Colonic mucosa (tissue), 4 donors: Measurements from ENCODE around the gene AKAP9. TPM values are rescaled to one million over a fixed set of nuclear protein-coding genes. Genes with fewer than 3 reads are reported as not detected.

Source experiments
- DNase-seq: peaks from one replicate; pipeline ENCODE4 v3.0.0-alpha.2; 2020
- H3K27ac ChIP-seq: fragments of 200-600 bp; one replicate; pipeline ENCODE4 v1.8.0; 2021
- H3K27me3 ChIP-seq: fragments of 200-600 bp; one replicate; pipeline ENCODE4 v1.8.0; 2021
- H3K36me3 ChIP-seq: fragments of 200-600 bp; one replicate; pipeline ENCODE4 v1.8.0; 2021
- H3K4me1 ChIP-seq: fragments of 200-600 bp; one replicate; pipeline ENCODE4 v1.8.0; 2021; ENCODE audit warnings: mild to moderate bottlenecking
- H3K4me3 ChIP-seq: fragments of 200-600 bp; one replicate; pipeline ENCODE4 v1.8.0; 2021
- H3K9ac ChIP-seq, 2 donors: one replicate each; pipeline ENCODE4 v1.7.0; 2013; ENCODE audit warnings: control low read depth in 2 of 2, low read depth in 2 of 2, low read length in 2 of 2
- H3K9me3 ChIP-seq: fragments of 200-600 bp; one replicate; pipeline ENCODE4 v1.8.0; 2021
- CTCF ChIP-seq: fragments of 200-600 bp; IDR thresholded peaks from one replicate; pipeline ENCODE4 v1.8.0; 2022; ENCODE audit warnings: antibody characterized with exemption, mild to moderate bottlenecking
- intact Hi-C: fragments of 100-400 bp; cut with DNase I; formaldehyde crosslinking; loops from one replicate; pipeline ENCODE4 v1.14.1; 2022
- total RNA-seq, 2 donors: library from RNA; stranded (reverse); fragmentation: NEBNext Ultra II Directional in 1 of 2; extraction: Animal tissue kit (Norgen Biotek cat#: 25700) in 1 of 2; gene quantifications; one replicate each; pipeline ENCODE4 v1.2.1, GENCODE V29; 2021
- donor health status: healthy.
- donor health status: DM: no; HTN: no; CAD: no.
- donor health status: DM: no; HTN: no; CAD: no.

The AKAP9 gene
- total RNA-seq, 2 donors from 2014 or later, result 97.7 to 140 TPM

- Histone ChIP-seq H3K9me3 (no peaks in the 10 kb centered on the region), H3K36me3 (no peaks in the 10 kb centered on the region), H3K27me3 (no peaks in the 10 kb centered on the region), H3K27ac (no peak overlapping the region), H3K4me1 (no peaks in the 10 kb centered on the region), H3K4me3 (no peak overlapping the region), H3K9ac (no peak overlapping the region)
- DNase-seq, result no peak
- no peak for TF ChIP-seq CTCF
- intact Hi-C loops, result no loop called here
These were observed 209.1 kb downstream of the AKAP9 start for GRCh38 chr7:92149736-92150239.

GRCh38 chr7:92150450-92151017, 209.9 kb downstream of the AKAP9 start:
- H3K4me3 ChIP-seq, result no peak overlapping the region
- no peaks in the 10 kb centered on the region for H3K36me3 ChIP-seq
- DNase-seq, result no peak
- no peak for TF ChIP-seq CTCF
- H3K9ac ChIP-seq, result no peak overlapping the region
- H3K27me3 ChIP-seq, result no peaks in the 10 kb centered on the region
- no peaks in the 10 kb centered on the region for H3K9me3 ChIP-seq
- H3K27ac ChIP-seq, result no peak overlapping the region
- intact Hi-C loops, result no loop called here
- H3K4me1 ChIP-seq, result no peaks in the 10 kb centered on the region

- intact Hi-C loops, result no loop called here
- no peak overlapping the region for H3K4me3 ChIP-seq
- H3K4me1 ChIP-seq, result no peaks in the 10 kb centered on the region
- DNase-seq, result no peak
- H3K27ac ChIP-seq, result no peak overlapping the region
- TF ChIP-seq CTCF, result no peak
- no peaks in the 10 kb centered on the region for H3K36me3 ChIP-seq
- H3K9ac ChIP-seq, result no peak overlapping the region
- no peaks in the 10 kb centered on the region for H3K27me3 ChIP-seq
- H3K9me3 ChIP-seq, result no peaks in the 10 kb centered on the region
These were observed 214.6 kb downstream of the AKAP9 start for GRCh38 chr7:92155108-92155739.

- Histone ChIP-seq H3K9ac (no peak overlapping the region), H3K9me3 (no peaks in the 10 kb centered on the region), H3K27me3 (no peaks in the 10 kb centered on the region), H3K4me1 (no peaks in the 10 kb centered on the region), H3K4me3 (no peak overlapping the region), H3K27ac (no peak overlapping the region), H3K36me3 (no peaks in the 10 kb centered on the region)
- no peak for DNase-seq
- no peak for TF ChIP-seq CTCF
- intact Hi-C loops, result no loop called here
These were observed 216.3 kb downstream of the AKAP9 start for GRCh38 chr7:92156990-92157389.

- no peak for DNase-seq
- no peak for TF ChIP-seq CTCF
- H3K9me3 ChIP-seq, result no peaks in the 10 kb centered on the region
- H3K36me3 ChIP-seq, result no peaks in the 10 kb centered on the region
- no peak overlapping the region for H3K4me3 ChIP-seq
- H3K27ac ChIP-seq, result no peak overlapping the region
- no peaks in the 10 kb centered on the region for H3K4me1 ChIP-seq
- intact Hi-C loops, result no loop called here
- H3K27me3 ChIP-seq, result no peaks in the 10 kb centered on the region
- H3K9ac ChIP-seq, result no peak overlapping the region
These were observed 218.3 kb downstream of the AKAP9 start for GRCh38 chr7:92158660-92159575.

Other genes starting within 250 kb of the AKAP9 start
- 10 to 100 TPM; 14.8 to 16.8 TPM for gene MTERF1, start 60.2 kb upstream of the AKAP9 start, total RNA-seq
- gene CYP51A1, start 193.6 kb downstream of the AKAP9 start, total RNA-seq, result 100 to 1,000 TPM; 125 to 322 TPM
- gene LRRD1, start 238.3 kb downstream of the AKAP9 start, total RNA-seq, result not detected